Lower lobe of right lung (tissue), 2 donors: ENCODE data around the gene RFK. TPM values are rescaled to one million over a fixed set of nuclear protein-coding genes. Genes with fewer than 3 reads are reported as not detected.

Source experiments
- ATAC-seq, 2 donors: fragments of 200-7000 bp; cut with Tn5 transposase; one replicate each; pipeline ENCODE4 v1.9.1; 2020 to 2022; ENCODE audit warnings: mild to moderate bottlenecking in 2 of 2, moderate library complexity in 2 of 2
- DNase-seq: peaks from one replicate; pipeline ENCODE4 v3.0.0-alpha.2; 2020
- H3K27ac ChIP-seq: fragments of 200-600 bp; one replicate; pipeline ENCODE4 v1.8.0; 2022
- H3K27me3 ChIP-seq: fragments of 200-600 bp; one replicate; pipeline ENCODE4 v1.8.0; 2022; ENCODE audit warnings: low read depth
- H3K36me3 ChIP-seq: fragments of 200-600 bp; one replicate; pipeline ENCODE4 v1.8.0; 2022; ENCODE audit warnings: mild to moderate bottlenecking
- H3K4me1 ChIP-seq: fragments of 200-600 bp; one replicate; pipeline ENCODE4 v1.8.0; 2022
- H3K4me3 ChIP-seq: fragments of 200-600 bp; one replicate; pipeline ENCODE4 v1.8.0; 2022; ENCODE audit warnings: mild to moderate bottlenecking
- H3K9me3 ChIP-seq: fragments of 200-600 bp; one replicate; pipeline ENCODE4 v1.8.0; 2022
- CTCF ChIP-seq: fragments of 200-600 bp; IDR thresholded peaks from one replicate; pipeline ENCODE4 v1.8.0; 2022; ENCODE audit warnings: antibody characterized with exemption, mild to moderate bottlenecking
- intact Hi-C: fragments of 100-400 bp; cut with DNase I; formaldehyde crosslinking; loops from one replicate; pipeline ENCODE4 v1.11.0; 2022
- total RNA-seq: library from RNA; stranded (reverse); fragmentation: NEBNext Ultra II Directional; extraction: Animal tissue kit (Norgen Biotek cat#: 25700); gene quantifications from one replicate; pipeline ENCODE4 v1.2.1, GENCODE V29; 2021
- donor health status: DM: no; HTN: yes; CAD: no; lungs with severe emphysema.

Gene RFK
- total RNA-seq, 1 donor from 2014 or later = 18.4 TPM

GRCh38 chr9:76373173-76373783 lies 20.9 kb downstream of the RFK start:
- Histone ChIP-seq H3K9me3 (no peaks in the 10 kb centered on the region), H3K27me3 (no peaks in the 10 kb centered on the region), H3K4me3 (no peak overlapping the region), H3K36me3 (no peaks in the 10 kb centered on the region), H3K27ac (no peak overlapping the region), H3K4me1 (peaks cover 37% of the 10 kb centered on the region)
- DNase-seq (no peak), ATAC-seq (peak; percentile 65 to 68)
- no peak for TF ChIP-seq CTCF
- intact Hi-C loops = no loop called here

- Histone ChIP-seq H3K9me3 (no peaks in the 10 kb centered on the region), H3K4me1 (peaks cover 37% of the 10 kb centered on the region), H3K27me3 (no peaks in the 10 kb centered on the region), H3K27ac (no peak overlapping the region), H3K36me3 (no peaks in the 10 kb centered on the region), H3K4me3 (no peak overlapping the region)
- no peak for TF ChIP-seq CTCF
- intact Hi-C loops = no loop called here
- no peak for ATAC-seq
- DNase-seq = no peak
Measured at GRCh38 chr9:76372336-76372735, 21.9 kb downstream of the RFK start.

DNA sequence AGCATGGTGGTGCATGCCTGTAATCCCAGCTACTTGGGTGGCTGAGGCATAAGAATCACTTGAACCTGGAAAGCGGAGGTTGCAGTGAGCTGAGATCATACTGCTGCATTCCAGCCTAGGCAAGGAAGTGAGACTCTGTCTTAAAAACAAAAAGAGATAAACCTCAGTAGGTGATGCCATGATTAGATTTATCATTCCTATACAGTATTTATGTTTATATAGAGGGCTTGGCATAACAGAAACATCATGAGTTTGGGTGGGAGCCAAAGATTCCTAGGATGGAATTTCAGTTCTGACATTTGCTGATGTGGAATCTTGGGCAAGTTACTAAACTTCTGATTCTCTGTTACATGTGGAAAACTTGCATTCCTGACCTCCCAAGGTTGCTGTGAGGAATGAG lies 22.3 kb downstream of the RFK start:
- Histone ChIP-seq H3K27ac (no peak overlapping the region), H3K4me3 (no peak overlapping the region), H3K9me3 (no peaks in the 10 kb centered on the region), H3K36me3 (no peaks in the 10 kb centered on the region), H3K4me1 (peaks cover 37% of the 10 kb centered on the region), H3K27me3 (no peaks in the 10 kb centered on the region)
- peak in 1 of 2 donors; percentile 62 for ATAC-seq
- DNase-seq = no peak
- no peak for TF ChIP-seq CTCF
- intact Hi-C loops = no loop called here

DNA sequence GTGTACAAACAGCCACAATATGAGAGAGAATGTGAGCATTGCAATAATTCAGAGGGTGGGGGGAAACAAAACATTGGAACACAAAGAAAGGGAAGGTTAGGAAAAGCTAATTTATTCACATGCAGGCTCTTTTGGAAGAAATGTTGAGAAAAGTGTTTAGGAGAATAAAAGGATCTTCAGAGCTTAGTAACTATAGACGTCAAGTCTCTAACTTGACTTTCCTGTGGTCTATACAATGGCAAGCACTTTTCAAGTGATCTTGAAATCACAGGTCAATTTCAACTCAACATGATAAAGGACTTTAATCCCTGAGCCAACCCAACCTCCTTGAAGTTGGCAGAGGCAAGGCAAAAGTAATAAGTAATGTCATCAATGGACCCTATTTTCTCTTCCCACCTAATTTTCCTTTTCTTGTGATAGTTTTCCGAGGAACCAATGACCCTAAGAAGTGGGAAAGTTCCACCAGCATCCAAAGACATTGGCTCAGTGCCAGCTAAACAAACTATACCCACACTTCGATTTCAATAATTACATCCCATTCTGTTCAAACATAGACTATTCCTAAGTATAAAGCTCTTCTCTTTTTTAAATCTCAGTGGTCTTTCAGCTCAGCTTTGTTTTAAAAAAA lies 23.7 kb downstream of the RFK start:
- intact Hi-C loops = no loop called here
- H3K27ac ChIP-seq = no peak overlapping the region
- no peak for TF ChIP-seq CTCF
- no peak for ATAC-seq
- no peaks in the 10 kb centered on the region for H3K27me3 ChIP-seq
- DNase-seq = no peak
- no peaks in the 10 kb centered on the region for H3K36me3 ChIP-seq
- H3K4me1 ChIP-seq = peaks cover 33% of the 10 kb centered on the region
- H3K4me3 ChIP-seq = no peak overlapping the region
- H3K9me3 ChIP-seq = no peaks in the 10 kb centered on the region

DNA sequence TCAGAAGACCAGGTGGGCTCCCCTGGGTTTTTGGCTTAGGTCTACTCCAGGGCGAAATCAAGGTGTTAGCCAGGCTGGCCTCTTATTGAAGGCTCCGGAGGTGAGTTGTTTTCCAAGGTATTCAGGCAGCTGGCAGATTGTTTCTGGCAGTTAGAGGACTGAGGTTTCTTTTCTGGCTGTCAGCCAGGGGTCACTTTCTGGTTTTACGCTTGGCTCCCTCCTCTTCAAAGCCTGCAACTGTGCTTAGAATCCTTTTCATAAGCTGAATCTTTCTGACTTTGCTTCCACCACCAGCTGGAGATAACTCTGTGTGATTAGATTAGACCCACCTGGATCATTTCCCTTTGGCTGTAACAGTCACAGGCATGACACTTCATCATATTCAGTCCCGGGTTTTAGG lies 24.6 kb downstream of the RFK start:
- H3K27me3 ChIP-seq = no peaks in the 10 kb centered on the region
- H3K36me3 ChIP-seq = no peaks in the 10 kb centered on the region
- peaks cover 24% of the 10 kb centered on the region for H3K4me1 ChIP-seq
- no peak overlapping the region for H3K27ac ChIP-seq
- no peaks in the 10 kb centered on the region for H3K9me3 ChIP-seq
- intact Hi-C loops = no loop called here
- H3K4me3 ChIP-seq = no peak overlapping the region
- ATAC-seq = peak in 1 of 2 donors; percentile 26
- TF ChIP-seq CTCF = no peak
- no peak for DNase-seq
